Gastroesophageal sphincter (tissue), 3 donors: ENCODE results near the gene ARHGAP26.

ENCODE experiments used
- EP300 ChIP-seq: sonication (generic); formaldehyde crosslinking; IDR thresholded peaks from one replicate; pipeline ENCODE4 v1.6.1; 2017; ENCODE audit warnings: antibody characterized with exemption, mild to moderate bottlenecking
- POLR2A ChIP-seq, 2 donors: fragments of 450-650 bp; IDR thresholded peaks; one replicate each; pipeline ENCODE4 v1.6.1; 2017; ENCODE audit warnings: antibody characterized with exemption in 2 of 2, mild to moderate bottlenecking in 2 of 2, moderate library complexity in 1 of 2
- TF ChIP-seq, protein P1 (sequence below), 4 experiments: fragments of 200-600 bp in 2 of 4; fragments of 450-650 bp in 2 of 4; sonication (generic) in 1 of 4; IDR thresholded peaks; one replicate each; pipeline ENCODE4 v1.5.1; 2017 to 2019; ENCODE audit warnings: antibody characterized with exemption in 4 of 4, mild to moderate bottlenecking in 2 of 4, moderate library complexity in 2 of 4

DNA sequence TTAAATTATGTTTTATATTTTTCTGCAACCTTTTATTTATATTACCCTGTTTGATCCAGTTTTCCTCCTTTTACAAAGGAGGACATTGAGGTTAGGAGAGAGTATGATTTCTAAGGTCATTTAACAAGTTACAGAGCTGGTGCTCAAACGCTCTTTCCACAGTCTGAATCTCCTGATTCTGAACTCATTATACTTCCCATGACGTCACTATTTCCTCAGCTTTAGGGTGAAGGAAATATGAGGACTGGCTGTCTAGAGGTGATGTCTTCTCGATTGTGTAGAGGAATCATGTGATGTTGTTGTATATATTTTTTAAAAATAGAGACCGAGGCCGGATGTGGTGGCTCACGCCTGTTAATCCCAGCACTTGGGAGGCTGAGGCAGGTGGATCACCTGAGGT is 140.0 kb downstream of the ARHGAP26 start:
- TF ChIP-seq POLR2A (IDR thresholded peaks at IDR 0.05): no peak
- TF ChIP-seq, protein P1, sequence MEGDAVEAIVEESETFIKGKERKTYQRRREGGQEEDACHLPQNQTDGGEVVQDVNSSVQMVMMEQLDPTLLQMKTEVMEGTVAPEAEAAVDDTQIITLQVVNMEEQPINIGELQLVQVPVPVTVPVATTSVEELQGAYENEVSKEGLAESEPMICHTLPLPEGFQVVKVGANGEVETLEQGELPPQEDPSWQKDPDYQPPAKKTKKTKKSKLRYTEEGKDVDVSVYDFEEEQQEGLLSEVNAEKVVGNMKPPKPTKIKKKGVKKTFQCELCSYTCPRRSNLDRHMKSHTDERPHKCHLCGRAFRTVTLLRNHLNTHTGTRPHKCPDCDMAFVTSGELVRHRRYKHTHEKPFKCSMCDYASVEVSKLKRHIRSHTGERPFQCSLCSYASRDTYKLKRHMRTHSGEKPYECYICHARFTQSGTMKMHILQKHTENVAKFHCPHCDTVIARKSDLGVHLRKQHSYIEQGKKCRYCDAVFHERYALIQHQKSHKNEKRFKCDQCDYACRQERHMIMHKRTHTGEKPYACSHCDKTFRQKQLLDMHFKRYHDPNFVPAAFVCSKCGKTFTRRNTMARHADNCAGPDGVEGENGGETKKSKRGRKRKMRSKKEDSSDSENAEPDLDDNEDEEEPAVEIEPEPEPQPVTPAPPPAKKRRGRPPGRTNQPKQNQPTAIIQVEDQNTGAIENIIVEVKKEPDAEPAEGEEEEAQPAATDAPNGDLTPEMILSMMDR (IDR thresholded peaks at IDR 0.05): no peak
- TF ChIP-seq EP300: no peak
